Cerebellar cortex (tissue), 1 donor: Measurements from ENCODE around the gene TGM4.
"Not testable (repeated sequence)": the region's sequence is repeated elsewhere in the genome, so short reads cannot be mapped to it uniquely, and the experiment has no call there.

Experiments
- DNase-seq: peaks from one replicate; pipeline ENCODE4 v3.0.0-alpha.2; 2015; ENCODE audit warnings: low spot score

The TGM4 gene

DNA sequence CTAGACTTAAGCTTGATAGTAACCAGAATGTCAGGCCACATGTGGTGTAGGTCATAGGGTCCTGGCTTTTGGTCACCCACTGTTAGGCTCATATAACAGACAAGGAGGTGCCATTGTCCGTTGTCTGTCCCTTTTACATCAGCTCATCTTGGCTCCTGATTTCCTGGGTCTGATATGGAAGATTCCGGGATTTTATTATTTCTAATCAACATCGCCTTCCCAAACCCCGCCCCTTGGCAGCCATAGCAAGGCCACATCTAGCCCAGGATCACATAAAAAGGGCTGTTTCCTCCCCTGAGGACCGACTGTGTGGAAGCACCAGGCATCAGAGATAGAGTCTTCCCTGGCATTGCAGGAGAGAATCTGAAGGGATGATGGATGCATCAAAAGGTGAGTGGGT lies at the start of gene TGM4:
TGM4 (plus strand) TSS at position 301 of the 400 bp plus-strand sequence; CDS start at position 372, 71 bp downstream.
- DNase-seq, result no peak

DNA sequence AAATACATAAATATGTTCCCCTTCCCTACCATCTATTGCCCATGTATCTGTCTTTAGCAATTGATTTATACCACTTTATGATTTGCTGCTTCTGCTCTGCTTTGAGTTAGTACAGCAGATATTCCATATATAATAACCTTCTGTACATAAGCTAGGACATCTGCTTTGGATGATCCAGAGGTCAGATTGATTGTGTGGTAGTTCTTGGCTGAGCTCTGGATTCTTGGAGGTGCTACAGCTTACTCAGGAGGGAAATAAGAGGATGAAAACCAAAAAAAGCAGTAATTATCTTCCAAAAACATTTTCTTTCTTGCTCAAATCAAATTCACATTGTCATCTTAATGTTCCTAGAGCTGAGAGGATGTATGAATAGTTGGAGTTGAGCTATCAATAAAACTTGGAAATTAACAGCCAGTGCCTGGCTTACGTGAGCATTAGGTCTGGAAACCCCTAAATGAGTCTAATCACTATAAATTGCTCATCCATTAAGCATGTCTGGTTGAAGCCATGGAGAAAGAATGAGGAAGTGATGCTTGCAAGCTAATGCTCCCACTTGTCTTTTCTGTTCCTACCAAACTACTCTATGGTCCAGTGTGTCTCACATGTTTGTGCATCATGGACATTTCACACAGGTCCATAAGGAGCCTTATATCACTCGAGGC lies 49.0 kb upstream of the TGM4 start:
- DNase-seq, result no peak

DNA sequence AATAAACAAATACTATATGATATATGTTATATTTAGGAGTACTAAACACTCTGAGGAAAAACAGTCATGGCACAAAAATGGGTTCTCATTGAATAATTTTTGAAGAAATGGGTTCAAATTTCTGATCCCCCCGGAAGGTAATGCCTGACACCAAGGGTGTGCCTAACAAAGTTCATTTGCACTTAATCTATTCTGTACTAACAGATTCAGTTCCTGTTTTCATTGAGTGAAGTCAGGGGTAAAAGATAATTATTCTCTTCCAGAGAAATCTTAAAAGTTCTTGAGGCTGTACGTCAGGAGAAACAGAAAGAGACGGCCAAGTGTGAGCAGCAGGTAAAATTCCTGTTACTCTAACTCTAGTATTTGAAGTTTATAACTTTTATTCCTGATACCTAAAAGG lies 47.2 kb upstream of the TGM4 start:
- no peak for DNase-seq

GRCh38 chr3:44831232-44831631 lies 43.2 kb upstream of the TGM4 start:
- no peak for DNase-seq

DNA sequence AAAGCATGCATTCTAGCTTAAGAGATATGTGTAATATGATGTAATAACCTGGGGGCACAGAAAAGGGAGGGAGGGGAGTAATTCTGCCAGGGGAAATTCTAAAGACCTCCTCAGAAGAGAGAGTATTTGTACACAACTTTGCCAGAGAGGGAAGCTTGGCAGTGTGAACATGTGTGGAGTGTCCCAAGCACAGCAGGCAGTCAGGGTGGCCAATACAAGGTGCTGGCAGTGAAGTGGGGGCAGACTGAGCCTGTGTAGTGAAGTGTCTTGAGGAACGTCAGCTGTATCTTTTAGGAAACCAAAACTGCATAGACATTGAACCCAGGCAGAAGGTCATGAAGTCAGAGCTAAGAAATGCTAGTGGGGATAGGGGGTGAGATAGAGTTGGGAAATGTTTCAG lies 42.4 kb upstream of the TGM4 start:
- no peak for DNase-seq

GRCh38 chr3:44832965-44833364 lies 41.4 kb upstream of the TGM4 start:
- DNase-seq, result no peak

GRCh38 chr3:44833394-44833793 lies 41.0 kb upstream of the TGM4 start:
- DNase-seq, result no peak

DNA sequence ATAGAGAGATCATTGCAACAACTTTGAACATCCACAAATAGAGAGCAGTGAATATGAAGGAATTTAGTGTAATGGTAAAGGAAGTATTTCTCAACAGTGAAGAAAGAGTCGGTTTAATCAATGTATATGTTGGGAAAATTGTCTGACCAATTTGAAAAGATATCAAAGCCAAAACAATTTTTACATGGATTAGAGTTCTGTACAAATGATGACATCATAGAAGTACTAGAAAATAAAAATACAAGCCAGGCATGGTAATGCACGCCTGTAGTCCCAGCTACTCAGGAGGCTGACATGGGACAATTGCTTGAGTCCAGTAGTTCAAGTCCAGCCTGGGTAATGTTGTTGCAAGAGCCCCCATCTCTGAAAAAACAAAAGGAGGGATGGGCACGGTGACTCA lies 38.7 kb upstream of the TGM4 start:
- DNase-seq, result no peak

DNA sequence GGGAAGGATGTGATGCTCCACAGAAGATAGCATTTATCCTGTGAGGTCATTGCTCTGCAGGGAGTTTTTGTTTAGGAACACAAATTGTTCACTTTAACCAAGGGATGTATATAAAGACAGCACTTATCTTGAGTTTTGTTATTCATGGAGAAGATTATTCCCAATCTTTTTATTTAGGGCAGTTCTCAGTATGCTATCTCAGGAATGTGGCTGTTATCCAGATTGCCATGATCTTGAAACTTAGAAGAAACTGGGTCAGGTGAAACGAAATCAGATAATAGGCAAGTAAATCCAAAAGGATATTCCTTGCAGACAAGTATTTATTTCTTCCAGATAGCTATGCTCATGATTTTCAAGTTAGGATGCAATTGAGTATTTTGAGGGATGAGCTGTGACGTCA lies 32.0 kb upstream of the TGM4 start:
- DNase-seq, result peak; percentile 58

- DNase-seq, result peak; percentile 84
Measured at GRCh38 chr3:44845528-44846520, 28.6 kb upstream of the TGM4 start.

DNA sequence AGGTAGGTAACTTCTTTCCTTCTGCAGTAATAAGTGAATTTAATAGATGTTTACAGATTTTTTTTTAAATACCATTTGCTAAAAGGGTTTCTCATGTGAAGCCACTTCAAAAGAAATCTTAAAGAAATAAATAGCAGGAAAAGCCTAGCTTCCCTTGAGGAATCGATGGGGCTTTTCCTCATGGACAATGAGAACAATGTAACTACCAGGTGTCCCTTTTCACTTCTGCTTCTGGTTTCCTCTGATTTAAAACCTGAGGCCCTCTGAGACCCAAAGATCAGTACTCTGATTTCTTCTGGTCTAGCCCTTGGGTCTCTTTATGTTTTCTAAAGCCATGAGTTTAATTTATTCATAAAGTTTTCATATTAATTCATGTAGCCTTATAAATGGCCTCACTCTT lies 25.8 kb upstream of the TGM4 start:
- no peak for DNase-seq

- not testable (repeated sequence) for DNase-seq
Measured at GRCh38 chr3:44856663-44857062, 17.7 kb upstream of the TGM4 start.

DNA sequence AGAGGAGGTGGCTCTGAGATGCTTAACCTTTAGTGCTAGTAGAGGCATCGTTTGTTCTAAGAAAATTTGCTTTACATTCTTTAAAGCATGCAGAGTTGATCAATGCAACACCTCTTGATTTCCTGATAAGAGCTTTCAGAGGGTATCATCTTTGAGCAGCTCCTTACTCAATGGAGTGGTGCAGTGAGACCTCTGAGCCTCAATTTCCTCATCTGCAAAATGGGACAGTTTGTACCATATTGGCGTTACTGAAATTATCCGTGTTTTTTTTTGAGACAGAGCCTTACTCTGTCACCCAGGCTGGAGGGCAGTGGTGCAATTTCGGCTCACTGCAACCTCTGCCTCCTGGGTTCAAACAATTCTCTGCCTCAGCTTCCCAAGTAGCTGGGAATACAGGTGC lies 14.3 kb upstream of the TGM4 start:
- DNase-seq, result no peak

DNA sequence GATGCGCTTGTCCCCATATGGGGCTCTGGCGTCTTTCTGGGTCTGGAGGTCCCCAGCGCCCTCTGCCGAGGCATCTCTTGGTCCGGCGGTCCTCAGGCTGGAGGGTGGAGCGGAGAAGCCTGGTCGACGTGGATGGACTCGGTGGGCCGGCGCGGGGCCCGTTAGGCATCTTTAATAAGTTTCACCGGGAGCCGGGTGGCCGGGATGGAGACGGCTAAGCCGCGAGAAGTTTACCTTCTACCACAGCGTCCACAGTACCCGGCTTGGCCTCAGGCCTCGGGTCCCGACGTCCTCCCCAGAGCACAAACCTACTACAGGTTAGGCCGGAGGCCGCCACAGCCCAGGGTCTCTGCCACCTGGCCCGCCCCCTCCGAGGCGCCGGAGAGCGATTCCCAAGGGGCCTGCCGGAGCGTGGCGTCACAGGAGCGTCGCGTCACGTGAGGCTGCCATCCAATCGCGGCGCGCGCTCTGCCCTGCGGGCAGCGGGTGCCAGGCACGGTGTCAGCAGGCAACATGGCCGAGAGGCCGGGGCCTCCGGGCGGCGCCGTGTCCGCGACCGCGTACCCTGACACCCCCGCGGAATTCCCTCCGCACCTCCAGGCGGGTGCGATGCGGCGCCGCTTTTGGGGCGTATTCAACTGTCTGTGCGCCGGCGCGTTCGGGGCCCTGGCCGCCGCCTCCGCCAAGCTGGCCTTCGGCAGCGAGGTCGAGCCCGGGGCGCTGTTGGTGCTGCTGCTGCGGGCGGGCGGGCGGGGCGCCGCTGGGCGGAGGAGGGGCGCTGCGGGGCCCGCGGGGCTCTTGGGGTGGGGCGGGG lies 12.8 kb upstream of the TGM4 start, which contains the start of gene TMEM42:
TMEM42 (plus strand) TSS at position 501 of the 814 bp plus-strand sequence; CDS start at position 514, 13 bp downstream.
- DNase-seq, result peak; percentile 89

GRCh38 chr3:44862226-44862637 lies 12.2 kb upstream of the TGM4 start:
- peak; percentile 52 for DNase-seq

DNA sequence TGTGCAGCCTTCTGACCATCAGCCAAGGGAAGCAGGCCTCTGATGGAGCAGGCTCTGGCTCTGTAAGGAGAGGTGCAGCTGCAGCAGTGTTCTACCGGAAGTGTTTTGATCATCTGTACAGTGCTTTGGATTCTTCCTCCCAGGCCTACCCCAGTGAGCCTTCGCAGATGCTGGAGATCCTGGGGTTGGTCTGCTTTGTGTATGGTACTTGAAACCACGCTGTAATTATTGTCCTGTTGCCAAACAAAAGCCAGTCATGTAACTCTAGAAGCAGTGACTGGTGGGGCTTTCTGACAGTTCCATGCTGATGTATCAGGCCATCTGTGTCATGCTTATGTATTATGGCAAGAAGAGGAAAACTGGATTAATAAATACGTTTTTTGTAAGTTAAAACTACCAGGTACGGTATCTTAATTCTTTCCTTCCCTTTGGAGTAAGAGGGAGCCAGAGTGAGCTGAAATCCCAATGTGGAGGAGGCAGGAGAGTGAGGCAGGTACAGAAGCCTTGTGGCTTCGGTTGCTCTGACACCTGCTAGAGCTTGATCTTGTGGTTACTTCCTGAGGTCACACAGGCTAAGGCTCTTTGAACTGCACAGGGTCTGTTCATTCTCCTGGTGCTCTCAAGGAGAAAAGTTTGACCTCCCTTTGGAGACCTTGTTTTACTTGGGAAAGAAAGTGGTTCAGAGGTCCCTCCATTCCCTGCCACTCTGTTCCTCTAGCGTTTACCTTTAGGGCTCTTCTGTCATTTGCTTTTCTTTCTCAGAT lies 9.0 kb upstream of the TGM4 start:
- no peak for DNase-seq

- no peak for DNase-seq
Measured at GRCh38 chr3:44867421-44868111, 6.8 kb upstream of the TGM4 start.

DNA sequence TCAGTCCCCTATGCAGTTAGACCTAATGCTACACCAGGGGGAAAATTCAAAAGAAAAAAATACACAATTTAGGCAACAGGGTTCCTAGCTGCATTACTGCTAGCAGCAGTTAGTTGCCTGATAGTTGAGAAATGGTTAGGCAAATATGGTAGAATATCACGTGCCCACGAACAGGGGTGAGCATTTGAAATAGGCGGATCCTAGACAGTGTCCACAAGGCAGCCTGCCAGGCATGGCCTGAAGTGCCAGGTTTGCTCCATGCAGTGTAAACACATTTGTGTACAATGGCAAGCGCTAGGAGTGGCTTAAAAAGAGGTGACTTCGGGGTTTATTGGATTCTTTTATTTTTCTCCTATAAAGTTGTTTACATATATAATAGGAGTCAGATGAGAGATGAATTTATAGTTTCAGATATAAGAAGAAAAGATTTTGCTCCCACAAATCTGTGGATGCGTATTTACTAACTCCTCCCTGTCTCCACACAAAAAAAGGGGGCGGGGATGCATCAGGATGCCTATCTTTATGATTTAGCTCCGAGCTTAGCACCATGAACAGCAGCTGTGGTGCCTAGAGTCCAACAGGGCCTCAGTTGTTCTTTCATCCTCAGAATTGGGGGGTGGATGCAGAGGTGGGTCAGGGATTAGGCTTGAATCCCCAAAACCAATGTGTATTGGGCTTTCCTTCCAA lies 3.9 kb upstream of the TGM4 start:
- DNase-seq, result no peak

DNA sequence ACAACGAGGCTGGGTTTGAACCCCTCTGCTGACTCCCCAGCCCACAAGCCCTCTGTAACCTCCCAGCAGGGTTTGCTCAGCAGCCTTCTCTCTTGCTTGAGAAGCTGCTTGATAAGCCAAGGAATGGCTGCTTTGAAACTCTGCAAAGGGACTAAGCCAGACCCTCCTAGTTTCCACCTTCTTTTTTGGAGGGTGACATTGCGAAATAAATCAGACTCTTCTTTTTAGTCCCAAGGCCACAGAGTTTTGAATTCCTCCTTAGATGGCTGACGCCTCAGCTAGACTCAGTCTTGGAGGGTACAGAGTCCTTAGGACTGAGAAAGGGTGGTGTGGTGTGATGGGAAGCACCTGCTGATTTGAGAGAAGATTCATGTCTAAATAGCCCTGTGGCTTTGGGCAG lies 1.2 kb downstream of the TGM4 start:
- DNase-seq, result no peak

- DNase-seq, result no peak
Measured at GRCh38 chr3:44877333-44877732, 2.9 kb downstream of the TGM4 start.
